ENCODE data around the gene TOMM34. TPM values are rescaled to one million over a fixed set of nuclear protein-coding genes. Genes with fewer than 3 reads are reported as not detected.

The TOMM34 gene
- total RNA-seq, 2 donors from 2014 or later: 24.4 to 163 TPM

DNA sequence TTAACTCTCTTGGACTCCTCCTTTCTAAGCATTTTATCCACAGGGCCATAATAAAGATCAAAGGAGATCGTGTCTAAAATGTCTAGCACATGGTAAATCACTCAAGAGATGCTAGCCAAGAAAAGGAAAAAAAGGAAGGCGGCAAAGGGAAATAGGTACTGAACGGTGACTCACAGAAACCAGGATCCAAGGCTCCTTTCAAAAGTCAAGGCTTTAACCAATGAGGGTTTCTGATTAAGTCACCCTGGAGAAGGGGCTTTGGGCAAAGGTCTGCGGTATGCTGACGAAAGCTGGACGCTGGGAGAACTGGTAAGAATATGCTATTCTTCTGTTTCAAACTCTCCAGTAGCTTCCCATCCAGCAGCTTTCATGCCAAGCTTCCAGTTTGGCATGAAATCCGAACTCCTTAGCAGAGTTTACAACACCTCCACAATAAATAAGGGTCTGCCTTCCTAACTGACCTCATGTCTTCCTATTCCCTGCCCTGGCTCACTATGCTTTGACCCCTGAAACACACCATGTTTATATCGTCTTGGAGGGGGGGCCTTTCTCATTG, 1.0 kb downstream of the TOMM34 start:
- 5% methylated on average over 8 of the region's 8 CpGs for WGBS
- H3K9me3 ChIP-seq: no peaks in the 10 kb centered on the region
- H3K27ac ChIP-seq: peak overlapping the region; percentile 38 to 77
- H3K27me3 ChIP-seq (replicated peaks; ENCODE audit: insufficient read depth): no peaks in the 10 kb centered on the region
- peak overlapping the region; percentile 68 to 72 for H3K4me3 ChIP-seq
- no peak for DNase-seq (ENCODE audit: low spot score)
- no peaks in the 10 kb centered on the region for H3K36me3 ChIP-seq
- intact Hi-C loops (cut with DNase I): no loop called here
- TF ChIP-seq POLR2AphosphoS5 (IDR thresholded peaks at IDR 0.05) (no peak), POLR2A (IDR thresholded peaks at IDR 0.05) (no peak)
- TF ChIP-seq, protein P1, sequence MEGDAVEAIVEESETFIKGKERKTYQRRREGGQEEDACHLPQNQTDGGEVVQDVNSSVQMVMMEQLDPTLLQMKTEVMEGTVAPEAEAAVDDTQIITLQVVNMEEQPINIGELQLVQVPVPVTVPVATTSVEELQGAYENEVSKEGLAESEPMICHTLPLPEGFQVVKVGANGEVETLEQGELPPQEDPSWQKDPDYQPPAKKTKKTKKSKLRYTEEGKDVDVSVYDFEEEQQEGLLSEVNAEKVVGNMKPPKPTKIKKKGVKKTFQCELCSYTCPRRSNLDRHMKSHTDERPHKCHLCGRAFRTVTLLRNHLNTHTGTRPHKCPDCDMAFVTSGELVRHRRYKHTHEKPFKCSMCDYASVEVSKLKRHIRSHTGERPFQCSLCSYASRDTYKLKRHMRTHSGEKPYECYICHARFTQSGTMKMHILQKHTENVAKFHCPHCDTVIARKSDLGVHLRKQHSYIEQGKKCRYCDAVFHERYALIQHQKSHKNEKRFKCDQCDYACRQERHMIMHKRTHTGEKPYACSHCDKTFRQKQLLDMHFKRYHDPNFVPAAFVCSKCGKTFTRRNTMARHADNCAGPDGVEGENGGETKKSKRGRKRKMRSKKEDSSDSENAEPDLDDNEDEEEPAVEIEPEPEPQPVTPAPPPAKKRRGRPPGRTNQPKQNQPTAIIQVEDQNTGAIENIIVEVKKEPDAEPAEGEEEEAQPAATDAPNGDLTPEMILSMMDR (IDR thresholded peaks at IDR 0.05): no peak
- peaks cover 3% of the 10 kb centered on the region for H3K4me1 ChIP-seq (replicated peaks)

DNA sequence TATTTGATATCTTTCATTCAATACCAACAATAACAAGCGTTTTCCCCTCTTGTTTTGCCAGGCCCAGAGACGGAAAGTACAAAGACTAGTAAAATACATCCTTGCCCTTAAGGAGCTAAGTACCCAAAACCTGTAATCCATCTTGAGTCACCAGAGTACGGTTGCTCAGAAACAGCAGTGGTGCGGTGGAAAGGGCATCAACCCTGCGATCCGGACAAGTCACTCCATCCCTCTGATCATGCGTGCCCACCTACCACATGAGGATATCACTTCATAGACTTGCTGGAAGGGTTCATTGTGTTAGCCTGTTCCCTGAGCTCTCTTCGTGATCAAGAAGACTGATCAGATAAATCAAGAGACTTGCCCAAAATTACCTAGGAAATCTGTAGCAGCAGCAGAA, 1.9 kb downstream of the TOMM34 start:
- Histone ChIP-seq H3K36me3 (no peaks in the 10 kb centered on the region), H3K27me3 (replicated peaks; ENCODE audit: insufficient read depth) (no peaks in the 10 kb centered on the region), H3K27ac (no peak overlapping the region), H3K9me3 (no peaks in the 10 kb centered on the region), H3K4me1 (replicated peaks) (peaks cover 3% of the 10 kb centered on the region), H3K4me3 (no peak overlapping the region)
- WGBS: 84% methylated on average over 8 of the region's 8 CpGs
- no peak for DNase-seq (ENCODE audit: low spot score)
- intact Hi-C loops (cut with DNase I): no loop called here
- TF ChIP-seq POLR2A (IDR thresholded peaks at IDR 0.05) (no peak), POLR2AphosphoS5 (IDR thresholded peaks at IDR 0.05) (no peak)
- TF ChIP-seq, protein P1 (IDR thresholded peaks at IDR 0.05): no peak

DNA sequence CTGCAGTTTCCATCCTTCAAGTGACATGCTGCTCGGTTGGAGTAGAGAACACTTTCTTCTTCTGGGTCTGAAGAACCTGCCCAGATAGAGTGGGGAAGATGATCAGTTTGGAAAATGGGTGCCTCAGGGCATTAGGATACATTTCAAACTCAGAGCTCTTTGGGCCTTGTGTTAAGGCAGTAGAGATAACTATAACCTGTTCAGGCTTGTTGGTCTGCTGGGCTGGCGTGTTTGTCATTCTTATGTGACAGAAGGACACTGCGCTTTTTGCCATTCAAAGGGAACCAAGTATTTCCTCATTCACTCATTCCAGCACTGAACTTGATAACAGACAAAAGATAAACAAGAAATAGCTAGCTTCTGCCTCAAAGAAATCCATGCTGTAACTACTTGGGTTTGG, 3.8 kb downstream of the TOMM34 start:
- Histone ChIP-seq H3K9me3 (no peaks in the 10 kb centered on the region), H3K4me1 (replicated peaks) (peaks cover 3% of the 10 kb centered on the region), H3K4me3 (no peak overlapping the region), H3K27ac (peak overlapping the region in 1 of 2 donors; percentile 24), H3K27me3 (replicated peaks; ENCODE audit: insufficient read depth) (no peaks in the 10 kb centered on the region), H3K36me3 (no peaks in the 10 kb centered on the region)
- intact Hi-C loops (cut with DNase I): no loop called here
- DNase-seq (ENCODE audit: low spot score): peak; percentile 50
- TF ChIP-seq, protein P1 (IDR thresholded peaks at IDR 0.05): no peak
- TF ChIP-seq POLR2AphosphoS5 (IDR thresholded peaks at IDR 0.05): peak; percentile 64
- WGBS: 40% methylated on average over 3 of the region's 3 CpGs

DNA sequence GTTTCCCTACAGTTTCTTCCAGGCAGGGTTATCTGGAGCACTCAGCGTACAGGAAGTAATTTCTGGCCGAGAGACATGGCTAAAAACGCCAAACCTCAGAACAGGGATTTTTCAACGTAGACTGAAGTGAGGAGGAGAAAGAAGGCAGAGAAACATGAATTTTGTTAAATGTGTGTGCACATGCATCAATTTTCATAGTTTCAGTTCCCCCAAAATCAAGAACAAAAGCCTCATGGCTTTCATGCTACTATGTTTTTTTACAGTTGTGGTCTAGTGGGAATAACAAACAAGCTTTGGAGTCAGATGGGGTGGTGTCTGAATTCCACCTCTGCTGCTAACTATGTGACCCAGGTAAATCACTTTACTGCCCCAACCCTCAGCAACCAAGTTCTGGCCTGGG, 4.9 kb downstream of the TOMM34 start:
- intact Hi-C loops (cut with DNase I): no loop called here
- peaks cover 0 to 4% of the 10 kb centered on the region in 2 donors for H3K36me3 ChIP-seq
- no peak for DNase-seq (ENCODE audit: low spot score)

DNA sequence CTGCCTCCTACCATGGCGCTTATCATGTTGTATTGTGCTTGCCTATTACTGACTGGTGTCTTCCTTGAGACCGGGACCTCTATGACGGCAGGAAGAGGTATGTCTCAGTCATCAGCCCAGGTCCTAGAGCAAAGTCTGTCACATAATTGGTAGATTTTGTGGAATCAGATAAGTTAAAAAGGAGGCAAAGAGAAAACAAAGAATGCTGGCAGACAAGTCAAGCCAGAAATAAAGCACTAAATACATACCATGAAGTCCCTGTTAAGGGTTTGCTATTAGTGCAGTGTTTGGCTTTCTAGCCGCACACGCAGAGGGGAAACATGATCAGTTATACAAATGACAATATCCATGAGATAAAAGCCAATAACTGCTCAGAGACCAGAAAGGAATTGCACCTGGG, 6.0 kb downstream of the TOMM34 start:
- no peaks in the 10 kb centered on the region for H3K9me3 ChIP-seq
- H3K27ac ChIP-seq: no peak overlapping the region
- no peak for DNase-seq (ENCODE audit: low spot score)
- H3K4me1 ChIP-seq (replicated peaks): no peaks in the 10 kb centered on the region
- 68% methylated on average over 5 of the region's 5 CpGs for WGBS
- no peak for TF ChIP-seq POLR2A (IDR thresholded peaks at IDR 0.05)
- TF ChIP-seq, protein P1 (IDR thresholded peaks at IDR 0.05): no peak
- H3K27me3 ChIP-seq (replicated peaks; ENCODE audit: insufficient read depth): no peaks in the 10 kb centered on the region
- peaks cover 0 to 8% of the 10 kb centered on the region in 2 donors for H3K36me3 ChIP-seq
- intact Hi-C loops (cut with DNase I): no loop called here
- no peak overlapping the region for H3K4me3 ChIP-seq

More for the DNA sequence above, 4.9 kb downstream of the TOMM34 start:
- H3K4me3 ChIP-seq: no peak overlapping the region
- 73% methylated on average over 4 of the region's 4 CpGs for WGBS
- no peaks in the 10 kb centered on the region for H3K9me3 ChIP-seq
- H3K27me3 ChIP-seq (replicated peaks; ENCODE audit: insufficient read depth): no peaks in the 10 kb centered on the region
- TF ChIP-seq, protein P1 (IDR thresholded peaks at IDR 0.05): no peak
- TF ChIP-seq POLR2AphosphoS5 (IDR thresholded peaks at IDR 0.05): no peak
- no peak for TF ChIP-seq POLR2A (IDR thresholded peaks at IDR 0.05)
- no peaks in the 10 kb centered on the region for H3K4me1 ChIP-seq (replicated peaks)
- H3K27ac ChIP-seq: no peak overlapping the region

Data from prostate gland (tissue), 2 donors.